GM18867 (cell line): ENCODE measurements around the gene RAI14.

Experiments
- ATAC-seq: cut with Tn5 transposase; IDR thresholded peaks from one replicate; pipeline ENCODE4 v1.9.1; 2021; ENCODE audit warnings: mild to moderate bottlenecking, moderate library complexity; ENCODE audit not compliant: unreplicated experiment

RAI14 gene

DNA sequence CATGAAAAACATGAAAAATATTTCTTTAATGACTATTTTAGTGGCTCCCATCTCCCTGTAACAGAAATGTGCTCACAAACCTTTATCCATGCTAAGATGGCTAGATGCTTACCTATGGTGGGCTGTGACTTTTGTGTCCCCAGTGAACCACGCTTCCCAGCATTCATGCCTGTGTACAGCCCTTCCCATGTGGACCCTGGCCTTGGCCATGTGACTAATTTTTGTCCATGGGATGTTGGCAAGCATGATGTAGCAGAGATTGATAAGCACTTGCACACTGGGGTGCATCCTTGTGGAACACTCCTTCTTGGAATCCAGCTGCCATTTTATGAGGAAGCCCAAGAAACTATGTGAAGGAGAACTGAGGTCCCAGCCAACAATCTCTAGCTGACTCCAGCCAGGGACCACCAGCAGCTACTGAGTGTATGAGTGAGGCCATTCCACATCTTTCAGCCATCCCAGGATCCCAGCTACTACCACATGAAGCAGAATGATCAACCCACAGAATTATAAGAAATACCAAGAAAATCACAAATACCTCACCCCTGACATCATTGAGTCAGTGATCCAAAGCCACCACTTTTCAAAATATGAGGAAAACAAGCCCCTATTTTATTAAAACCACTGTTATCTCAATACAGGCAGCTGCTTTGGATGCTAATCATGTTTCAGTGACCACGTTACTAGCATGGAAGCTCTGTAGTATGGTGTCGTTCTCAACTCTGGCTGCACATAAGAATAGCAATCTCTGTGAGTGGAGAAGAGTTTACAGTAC is 16.1 kb upstream of the RAI14 start:
- ATAC-seq = no peak

DNA sequence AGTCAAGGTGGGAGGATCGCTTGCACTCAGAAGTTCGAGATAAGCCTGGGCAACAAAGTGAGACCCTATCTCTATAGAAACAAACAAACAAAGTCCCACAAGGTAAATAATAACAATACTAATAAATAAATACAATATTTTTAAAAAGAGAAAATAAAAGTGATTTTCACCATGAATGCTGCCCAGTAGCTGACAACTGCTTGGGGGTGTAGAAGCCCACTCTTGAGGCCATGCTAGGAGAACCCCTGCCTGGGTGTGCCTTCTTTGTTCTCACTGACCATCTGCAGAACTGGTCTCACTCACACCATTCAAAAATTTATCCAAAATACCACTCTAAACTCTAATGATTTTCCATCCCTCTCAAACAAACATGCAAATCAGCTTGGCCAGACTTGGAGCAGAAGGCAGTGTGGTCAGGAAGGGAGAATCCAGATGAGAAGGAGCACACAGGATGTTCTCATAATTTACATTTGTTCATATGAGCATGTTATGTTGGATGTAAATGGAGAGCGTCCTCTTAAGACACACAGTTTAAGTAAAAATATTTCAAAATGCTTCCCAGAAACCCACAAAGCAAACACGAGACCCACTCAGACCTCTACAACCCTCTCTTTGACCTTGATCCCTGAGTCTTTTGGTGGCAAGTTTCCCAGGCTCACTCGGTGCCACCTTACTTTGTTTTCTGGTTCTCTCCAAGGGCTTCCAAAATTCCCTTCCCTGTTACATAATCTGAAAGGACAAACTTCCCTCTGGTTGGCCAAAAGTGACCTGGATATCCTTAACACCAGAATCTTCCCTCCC is 7.9 kb upstream of the RAI14 start:
- no peak for ATAC-seq

GRCh38 chr5:34648840-34649158 is 7.3 kb upstream of the RAI14 start:
- no peak for ATAC-seq

DNA sequence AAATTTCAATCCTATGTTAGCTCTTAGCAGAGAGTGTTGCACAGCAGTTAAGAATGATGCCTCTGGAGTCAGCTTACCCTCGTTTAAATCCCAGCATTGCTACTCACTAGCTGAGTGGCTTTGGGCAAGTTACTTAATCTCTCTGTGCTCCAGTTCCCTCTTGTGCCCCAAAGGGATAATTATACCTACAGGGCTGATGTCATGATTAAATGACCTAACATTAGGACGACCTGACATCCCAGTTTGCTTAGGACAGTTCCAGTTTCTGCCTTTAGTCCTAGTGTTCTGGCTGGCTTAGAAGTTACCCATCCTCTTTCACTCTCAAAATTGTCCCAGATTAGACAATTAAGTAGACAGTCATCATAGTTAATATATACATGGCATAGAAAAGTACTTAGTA is 4.3 kb upstream of the RAI14 start:
- ATAC-seq = no peak

GRCh38 chr5:34652466-34652865 is 3.7 kb upstream of the RAI14 start:
- no peak for ATAC-seq

DNA sequence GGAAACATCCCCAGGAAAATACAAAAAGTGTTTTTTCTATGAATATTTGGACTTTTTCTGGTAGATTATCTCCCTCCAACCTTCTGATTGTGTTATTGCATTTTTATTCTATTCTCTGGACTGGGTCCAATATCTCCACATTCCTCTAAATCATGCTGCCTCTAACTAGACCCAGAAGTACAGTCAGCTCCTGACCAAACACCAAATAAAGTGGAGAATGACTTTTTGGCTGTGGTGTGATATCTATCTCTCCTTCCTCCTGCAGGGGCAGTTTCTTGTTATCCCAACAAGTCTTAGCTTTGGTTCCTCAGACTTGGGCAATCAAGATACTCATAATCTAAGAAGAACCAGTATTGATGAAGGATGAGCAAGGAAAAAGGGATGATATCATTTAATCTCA is 3.2 kb upstream of the RAI14 start:
- ATAC-seq = no peak

- no peak for ATAC-seq
These were observed 2.4 kb upstream of the RAI14 start for GRCh38 chr5:34653708-34654107.

GRCh38 chr5:34655354-34655991 is 655 bp upstream of the RAI14 start:
- ATAC-seq = no peak

DNA sequence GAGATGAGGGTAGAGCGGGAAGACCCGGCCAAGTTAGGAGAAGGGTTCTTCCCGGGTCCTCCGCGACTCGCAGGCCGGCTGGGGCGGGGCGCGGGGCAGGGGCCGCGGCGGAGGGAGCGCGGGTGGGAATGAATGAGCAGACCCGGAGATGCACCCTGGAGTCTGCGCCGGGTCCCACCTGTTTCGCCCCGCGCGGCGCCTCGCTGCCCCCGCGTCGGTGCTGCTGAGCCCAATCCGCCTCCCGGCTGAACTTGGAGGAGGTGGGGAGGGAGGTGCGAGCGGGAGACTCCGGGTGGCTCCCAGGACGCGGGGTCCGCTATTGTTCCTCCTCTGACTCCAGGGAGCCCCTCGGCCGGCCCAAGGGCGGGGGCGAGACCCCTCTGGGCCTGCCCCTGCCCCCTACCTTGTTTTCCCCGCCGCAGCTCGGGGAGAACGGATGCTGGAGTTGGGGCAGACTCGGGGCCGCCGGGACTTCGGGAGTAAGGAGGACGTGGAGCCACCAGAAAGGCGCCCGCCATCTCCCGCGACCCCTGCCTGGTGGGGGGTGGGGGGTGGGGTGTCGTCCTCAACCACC is 659 bp downstream of the RAI14 start:
- no peak for ATAC-seq

GRCh38 chr5:34657274-34657921 is 1.3 kb downstream of the RAI14 start:
- ATAC-seq = no peak

DNA sequence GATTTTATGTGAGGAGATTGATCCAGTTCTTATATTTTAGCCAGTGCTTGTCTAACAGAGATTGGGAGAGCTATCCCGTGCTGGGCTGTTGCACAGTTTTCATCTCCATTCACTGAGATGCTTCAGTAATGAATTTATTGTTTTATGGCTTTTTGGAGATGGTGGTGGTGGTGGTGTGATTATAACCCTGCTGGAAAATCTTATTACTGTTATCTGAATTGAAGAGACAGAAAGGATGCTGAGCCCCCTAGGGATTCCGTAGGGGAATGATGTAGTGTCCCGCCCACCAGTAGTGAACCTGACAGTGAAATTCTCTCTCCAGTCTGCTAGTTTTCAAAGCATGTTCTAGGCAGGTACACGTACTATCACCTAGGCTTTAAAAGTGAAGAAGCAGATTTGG is 1.9 kb downstream of the RAI14 start:
- ATAC-seq = no peak

DNA sequence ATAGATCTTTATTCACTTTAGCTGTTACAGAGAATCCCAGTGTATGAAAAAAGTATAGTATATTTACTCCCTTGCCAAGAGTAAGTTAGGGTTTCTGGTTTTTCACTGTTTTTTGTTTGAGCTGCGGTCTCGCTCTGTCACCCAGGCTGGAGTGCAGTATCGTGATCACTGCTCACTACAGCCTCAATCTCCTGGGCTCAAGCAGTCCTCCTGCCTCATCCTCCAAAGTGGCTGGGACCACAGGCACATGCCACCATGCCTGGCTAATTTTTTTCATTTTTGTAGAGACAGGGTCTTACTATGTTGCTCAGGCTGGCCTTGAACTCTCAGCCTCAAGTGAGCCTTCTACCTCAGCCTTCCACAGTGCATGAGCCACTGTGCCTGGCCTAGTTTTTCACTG is 3.0 kb downstream of the RAI14 start:
- no peak for ATAC-seq

DNA sequence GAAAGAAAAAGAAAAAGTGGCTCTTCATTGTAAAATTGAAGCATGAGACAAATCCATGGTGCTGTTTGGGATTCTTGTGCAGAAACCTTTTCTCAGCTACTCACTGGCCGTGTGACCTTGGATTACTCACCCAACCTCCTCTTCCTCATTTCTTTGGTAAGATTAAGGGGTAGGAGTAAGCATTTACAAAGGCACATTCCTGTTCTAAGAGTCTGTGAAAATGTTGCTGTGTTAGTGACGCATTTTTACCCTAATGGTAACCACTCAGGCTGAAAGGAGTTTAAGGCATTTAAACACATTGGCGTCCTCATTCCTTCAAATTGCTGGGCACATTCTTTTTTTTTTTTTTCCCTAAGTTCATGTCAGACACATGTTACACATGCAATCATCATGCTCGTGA is 4.3 kb downstream of the RAI14 start:
- no peak for ATAC-seq

DNA sequence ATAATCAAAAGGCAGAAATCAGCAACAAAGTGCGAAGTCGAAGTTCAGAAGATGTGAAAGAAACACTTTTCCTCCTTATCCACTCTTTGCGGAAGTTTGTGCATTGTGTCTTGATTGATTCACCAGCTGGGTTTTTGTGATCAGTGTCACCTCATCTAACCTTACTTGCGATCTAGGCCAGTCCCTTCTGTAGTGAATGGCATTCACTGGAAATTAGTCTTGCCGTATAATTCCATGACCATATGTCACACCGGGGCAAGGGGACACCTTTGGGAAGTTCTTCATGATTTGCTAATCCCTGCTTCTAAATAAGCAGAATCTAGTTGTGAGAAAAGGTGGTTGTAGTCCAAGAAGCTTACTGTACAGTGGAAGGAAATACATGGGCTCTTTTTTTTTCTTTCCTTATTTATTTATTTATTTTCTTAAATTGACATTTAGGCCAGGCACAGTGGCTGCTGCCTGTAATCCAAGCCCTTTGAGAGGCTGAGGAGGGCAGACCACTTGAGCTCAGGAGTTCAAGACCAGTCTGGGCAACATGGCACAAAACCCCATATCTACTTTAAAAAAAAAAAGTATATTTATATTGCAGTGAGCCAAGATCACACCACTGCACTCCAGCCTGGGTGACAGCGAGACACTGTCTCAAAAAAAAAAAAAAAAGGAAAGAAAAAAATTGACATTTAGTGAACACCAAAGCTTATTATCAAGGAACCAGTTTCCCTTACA is 7.8 kb downstream of the RAI14 start:
- ATAC-seq = no peak

GRCh38 chr5:34666392-34667080 is 10.4 kb downstream of the RAI14 start:
- no peak for ATAC-seq

- ATAC-seq = no peak
These were observed 11.6 kb downstream of the RAI14 start for GRCh38 chr5:34667705-34668104.

DNA sequence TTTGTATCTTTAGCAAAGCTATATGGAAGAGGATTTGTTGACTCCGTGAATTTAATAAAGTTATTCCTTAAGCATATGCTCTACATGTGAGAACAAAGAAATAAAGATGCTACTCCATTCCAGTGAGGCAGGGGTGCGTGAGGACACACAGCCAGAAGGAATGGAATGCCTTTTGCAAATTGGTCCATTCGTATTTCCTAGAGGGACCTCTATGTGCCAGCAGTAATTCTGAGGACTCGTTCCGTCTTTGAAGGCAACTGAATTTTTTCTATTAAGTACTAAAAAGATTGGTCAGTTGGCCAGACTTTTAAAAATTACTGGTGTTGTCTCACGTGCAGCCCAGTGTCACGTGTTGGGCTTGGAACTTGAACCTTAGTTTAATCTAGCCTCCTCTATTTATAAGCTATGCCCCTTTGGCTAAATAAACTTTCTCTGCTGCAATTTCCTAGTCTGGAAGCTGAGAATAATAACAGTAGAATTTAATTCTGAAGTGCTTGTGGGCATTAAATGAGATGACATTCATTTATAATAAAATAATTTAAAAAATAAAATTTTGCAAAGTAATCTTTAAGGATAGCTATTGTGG is 13.9 kb downstream of the RAI14 start:
- no peak for ATAC-seq

DNA sequence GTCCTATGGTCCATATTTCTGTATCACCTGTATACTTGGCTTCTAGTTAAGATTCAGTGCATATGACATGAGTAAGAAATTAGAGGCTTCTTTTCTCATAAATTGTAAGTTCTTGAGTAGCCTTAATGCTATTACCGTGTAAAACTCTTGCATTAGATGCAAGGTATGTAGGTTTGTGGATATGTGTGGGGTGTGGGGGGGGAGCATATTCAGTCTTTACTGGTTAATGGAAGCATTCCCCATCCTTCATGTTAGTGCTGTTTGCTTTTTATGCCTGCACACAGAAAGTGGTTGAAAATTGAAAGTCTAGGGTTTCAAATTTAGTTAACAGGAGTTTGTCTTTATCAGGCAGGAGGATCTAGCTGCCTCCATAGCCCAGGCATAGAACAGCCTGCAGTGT is 16.1 kb downstream of the RAI14 start:
- ATAC-seq = no peak

DNA sequence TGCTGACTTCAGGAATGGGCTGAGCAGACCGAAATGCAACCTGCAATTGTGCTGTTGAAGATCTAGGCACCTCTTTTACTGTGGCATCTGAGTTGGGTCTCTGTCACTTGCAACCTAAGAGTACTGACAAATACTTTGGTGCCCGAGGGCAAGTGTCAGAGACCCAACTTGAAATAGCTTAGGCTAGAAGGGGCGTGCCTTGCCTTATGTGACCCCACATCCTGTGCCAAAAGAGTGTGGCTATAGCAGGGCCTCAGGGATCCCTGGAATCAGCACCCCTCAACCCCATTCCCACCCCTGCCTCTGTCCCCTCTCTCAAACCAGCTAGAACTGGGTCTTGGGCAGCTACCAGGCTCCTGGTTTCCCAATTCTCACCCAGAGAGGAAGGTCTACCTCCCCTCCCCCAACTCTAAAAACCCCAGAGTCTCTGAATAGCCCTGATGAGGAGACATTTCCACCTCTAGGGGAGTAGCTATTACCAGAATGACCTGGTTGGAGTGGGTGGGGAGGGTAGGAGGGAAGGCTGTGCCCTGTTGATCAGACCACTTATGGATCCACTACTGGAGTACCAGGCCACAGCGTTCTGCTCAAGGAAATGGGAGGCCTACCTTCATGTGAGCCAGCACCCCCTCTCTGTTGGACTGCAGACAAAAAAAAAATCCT is 17.5 kb downstream of the RAI14 start:
- ATAC-seq = no peak
